Body of pancreas (tissue), 4 donors: Measurements from ENCODE around the gene SYTL1. TPM values are rescaled to one million over a fixed set of nuclear protein-coding genes. Genes with fewer than 3 reads are reported as not detected.

ENCODE experiments used
- ATAC-seq: fragments of 150-250 bp; one replicate; pipeline ENCODE4 v1.9.1; 2016
- DNase-seq, 4 donors: peaks; one replicate each; pipeline ENCODE4 v3.0.0-alpha.2; 2019
- H3K27ac ChIP-seq, 4 donors: fragments of 200-600 bp; sonication (generic); 1 replicate in 3 of 4; 2 replicates in 1 of 4; pipeline versions ENCODE4 v1.5.1 to v1.6.1; 2016 to 2019; ENCODE audit warnings: mild to moderate bottlenecking in 1 of 4, mixed read lengths in 1 of 4, moderate library complexity in 1 of 4
- H3K27me3 ChIP-seq, 2 donors: fragments of 200-600 bp; sonication (generic); one replicate each; pipeline ENCODE4 v1.6.0; 2016; ENCODE audit warnings: mild to moderate bottlenecking in 1 of 2
- H3K36me3 ChIP-seq, 2 donors: fragments of 200-600 bp; sonication (generic); replicated peaks in 1 of 2; 2 replicates each; pipeline ENCODE4 v1.5.1; 2016; ENCODE audit warnings: low read depth in 2 of 2; ENCODE audit not compliant: insufficient read depth in 1 of 2
- H3K4me1 ChIP-seq: fragments of 200-600 bp; sonication (generic); one replicate; pipeline ENCODE4 v1.6.0; 2016
- H3K4me3 ChIP-seq, 2 donors: fragments of 200-600 bp; sonication (generic); 1 replicate in 1 of 2; 2 replicates in 1 of 2; pipeline ENCODE4 v1.5.1; 2016 to 2019
- H3K9me3 ChIP-seq, 3 donors: fragments of 200-600 bp; sonication (generic); 1 replicate in 2 of 3; 2 replicates in 1 of 3; pipeline ENCODE4 v1.5.1; 2016
- POLR2A ChIP-seq, 3 donors: fragments of 450-650 bp; IDR thresholded peaks; one replicate each; pipeline ENCODE4 v1.6.1; 2016; ENCODE audit warnings: antibody characterized with exemption in 3 of 3, mild to moderate bottlenecking in 2 of 3
- WGBS, 2 donors: methylation state at CpG; one replicate each; pipeline ENCODE4 v1.1.5; 2017; 5-methylcytosine and 5-hydroxymethylcytosine counted together
- intact Hi-C: fragments of 100-400 bp; cut with DNase I; formaldehyde crosslinking; loops from one replicate; pipeline ENCODE4 v1.15.1; 2023
- total RNA-seq, 2 donors: library from RNA; depleted of rRNA; stranded (reverse); fragments of >200 nt; gene quantifications; one replicate each; pipeline ENCODE4 v1.1.0, GENCODE V29; 2016
- TF ChIP-seq, protein P1 (sequence below), 7 experiments: fragments of 450-650 bp in 4 of 7; fragments of 200-600 bp in 3 of 7; sonication (generic) in 3 of 7; IDR thresholded peaks; one replicate each; pipeline ENCODE4 v1.5.1; 2016 to 2019; ENCODE audit warnings: antibody characterized with exemption in 7 of 7

Gene SYTL1
- total RNA-seq, 2 donors from 2014 or later, result 107 to 129 TPM

DNA sequence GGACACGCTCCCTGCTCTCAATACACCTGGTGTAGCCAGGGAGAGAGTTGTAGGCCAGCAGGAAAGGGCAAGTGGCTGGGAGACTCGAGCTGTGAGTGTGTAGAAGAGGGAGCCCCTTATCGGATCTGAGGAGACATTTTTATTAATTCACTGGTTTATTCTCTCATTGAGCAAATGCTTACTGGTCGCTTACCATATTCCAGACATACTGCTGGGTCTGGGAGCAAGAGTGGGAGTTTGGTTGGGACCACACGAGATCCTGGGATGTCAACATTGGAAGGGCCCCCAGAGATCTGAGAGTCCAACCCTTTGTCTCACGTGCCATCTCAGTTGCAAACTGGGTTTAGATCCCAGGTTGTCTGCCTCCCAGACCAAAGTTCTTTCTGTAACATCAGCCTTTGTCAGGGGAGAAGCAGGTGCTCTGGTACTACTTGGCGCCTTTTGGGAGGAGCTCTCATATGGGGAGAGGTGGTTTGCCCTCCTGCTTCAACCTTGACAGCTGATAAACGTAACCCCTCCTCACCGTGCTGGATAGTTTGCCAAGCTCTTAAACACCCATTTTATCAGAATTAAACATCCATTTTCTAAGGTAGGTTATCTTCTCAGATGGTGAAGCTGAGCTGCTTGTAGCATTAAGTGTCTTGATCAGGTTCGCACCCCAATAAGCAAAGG lies 19.1 kb upstream of the SYTL1 start:
- TF ChIP-seq POLR2A (IDR thresholded peaks at IDR 0.05), result peak in 1 of 3 donors; percentile 17
- TF ChIP-seq, protein P1, sequence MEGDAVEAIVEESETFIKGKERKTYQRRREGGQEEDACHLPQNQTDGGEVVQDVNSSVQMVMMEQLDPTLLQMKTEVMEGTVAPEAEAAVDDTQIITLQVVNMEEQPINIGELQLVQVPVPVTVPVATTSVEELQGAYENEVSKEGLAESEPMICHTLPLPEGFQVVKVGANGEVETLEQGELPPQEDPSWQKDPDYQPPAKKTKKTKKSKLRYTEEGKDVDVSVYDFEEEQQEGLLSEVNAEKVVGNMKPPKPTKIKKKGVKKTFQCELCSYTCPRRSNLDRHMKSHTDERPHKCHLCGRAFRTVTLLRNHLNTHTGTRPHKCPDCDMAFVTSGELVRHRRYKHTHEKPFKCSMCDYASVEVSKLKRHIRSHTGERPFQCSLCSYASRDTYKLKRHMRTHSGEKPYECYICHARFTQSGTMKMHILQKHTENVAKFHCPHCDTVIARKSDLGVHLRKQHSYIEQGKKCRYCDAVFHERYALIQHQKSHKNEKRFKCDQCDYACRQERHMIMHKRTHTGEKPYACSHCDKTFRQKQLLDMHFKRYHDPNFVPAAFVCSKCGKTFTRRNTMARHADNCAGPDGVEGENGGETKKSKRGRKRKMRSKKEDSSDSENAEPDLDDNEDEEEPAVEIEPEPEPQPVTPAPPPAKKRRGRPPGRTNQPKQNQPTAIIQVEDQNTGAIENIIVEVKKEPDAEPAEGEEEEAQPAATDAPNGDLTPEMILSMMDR (IDR thresholded peaks at IDR 0.05), result no peak
- intact Hi-C loops, result no loop called here
- Histone ChIP-seq H3K27me3 (no peaks in the 10 kb centered on the region), H3K36me3 (peaks cover 0 to 3% of the 10 kb centered on the region in 2 donors), H3K4me3 (peak overlapping the region; percentile 69 to 88), H3K27ac (peak overlapping the region; percentile 66 to 88 (median 79)), H3K4me1 (peaks cover 23% of the 10 kb centered on the region), H3K9me3 (no peaks in the 10 kb centered on the region)
- 6 to 12% methylated on average over 7 to 10 of the region's 10 CpGs for WGBS, 2 donors
- ATAC-seq (no peak), DNase-seq (no peak)

GRCh38 chr1:27325286-27325685 lies 16.5 kb upstream of the SYTL1 start:
- Histone ChIP-seq H3K4me3 (no peak overlapping the region), H3K27ac (no peak overlapping the region), H3K36me3 (peaks cover 0 to 3% of the 10 kb centered on the region in 2 donors), H3K9me3 (no peaks in the 10 kb centered on the region), H3K27me3 (no peaks in the 10 kb centered on the region), H3K4me1 (peaks cover 23% of the 10 kb centered on the region)
- TF ChIP-seq, protein P1 (IDR thresholded peaks at IDR 0.05), result no peak
- TF ChIP-seq POLR2A (IDR thresholded peaks at IDR 0.05), result no peak
- intact Hi-C loops, result no loop called here
- no peak for DNase-seq
- WGBS, 2 donors, result 82 to 88% methylated on average over 8 to 15 of the region's 15 CpGs
- no peak for ATAC-seq

DNA sequence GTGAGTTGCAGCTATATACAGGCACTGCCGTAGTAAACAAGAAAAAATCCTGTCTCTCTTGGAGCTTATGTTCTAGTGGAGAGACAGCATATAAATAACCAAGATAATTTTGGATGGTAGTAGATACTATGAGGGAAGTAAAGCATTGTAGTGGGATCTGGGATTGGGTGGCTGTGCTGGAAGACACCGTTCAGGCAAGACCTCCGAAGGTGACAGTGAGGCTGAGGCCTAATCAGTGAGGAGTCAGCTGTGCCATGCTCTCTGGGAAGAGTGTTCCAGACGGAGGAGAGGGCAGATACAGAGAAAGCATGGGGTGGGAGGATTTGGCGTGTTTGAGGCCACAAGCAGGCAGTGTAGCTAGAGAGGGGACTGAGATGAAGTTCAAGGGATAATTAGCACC lies 13.9 kb upstream of the SYTL1 start:
- Histone ChIP-seq H3K36me3 (peaks cover 0 to 8% of the 10 kb centered on the region in 2 donors), H3K4me1 (peaks cover 14% of the 10 kb centered on the region), H3K9me3 (no peaks in the 10 kb centered on the region), H3K27me3 (no peaks in the 10 kb centered on the region), H3K4me3 (no peak overlapping the region), H3K27ac (no peak overlapping the region)
- intact Hi-C loops, result no loop called here
- DNase-seq, result no peak
- WGBS, 2 donors, result 81 to 82% methylated on average over 5 of the region's 5 CpGs
- no peak for ATAC-seq
- no peak for TF ChIP-seq POLR2A (IDR thresholded peaks at IDR 0.05)
- TF ChIP-seq, protein P1 (IDR thresholded peaks at IDR 0.05), result no peak

DNA sequence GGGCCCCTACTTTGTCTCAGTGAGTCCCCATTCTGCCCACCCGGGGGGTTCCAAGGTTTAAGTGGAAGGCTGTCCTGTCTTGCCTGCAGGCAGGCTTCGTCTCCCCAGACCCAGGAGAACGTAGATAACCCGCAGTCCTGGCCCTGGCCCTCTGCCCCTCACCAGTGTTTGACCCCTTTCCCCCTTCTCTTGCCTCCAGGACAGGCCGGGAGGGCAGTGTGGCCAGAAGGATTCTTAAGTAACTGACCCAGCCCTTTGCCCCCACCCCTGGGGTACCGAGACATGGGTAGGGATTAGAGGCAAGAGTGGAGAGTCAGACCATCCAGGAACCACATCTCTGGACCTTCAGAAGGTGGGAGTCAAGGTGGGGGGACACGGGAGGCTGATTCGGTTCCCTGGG lies 11.0 kb upstream of the SYTL1 start:
- Histone ChIP-seq H3K36me3 (peaks cover 0 to 21% of the 10 kb centered on the region in 2 donors), H3K27ac (no peak overlapping the region), H3K4me3 (no peak overlapping the region), H3K27me3 (no peaks in the 10 kb centered on the region), H3K9me3 (no peaks in the 10 kb centered on the region), H3K4me1 (peaks cover 5% of the 10 kb centered on the region)
- intact Hi-C loops, result no loop called here
- WGBS, 2 donors, result 81 to 83% methylated on average over 6 to 8 of the region's 8 CpGs
- TF ChIP-seq, protein P1 (IDR thresholded peaks at IDR 0.05), result no peak
- no peak for TF ChIP-seq POLR2A (IDR thresholded peaks at IDR 0.05)
- DNase-seq, result no peak
- ATAC-seq, result no peak

DNA sequence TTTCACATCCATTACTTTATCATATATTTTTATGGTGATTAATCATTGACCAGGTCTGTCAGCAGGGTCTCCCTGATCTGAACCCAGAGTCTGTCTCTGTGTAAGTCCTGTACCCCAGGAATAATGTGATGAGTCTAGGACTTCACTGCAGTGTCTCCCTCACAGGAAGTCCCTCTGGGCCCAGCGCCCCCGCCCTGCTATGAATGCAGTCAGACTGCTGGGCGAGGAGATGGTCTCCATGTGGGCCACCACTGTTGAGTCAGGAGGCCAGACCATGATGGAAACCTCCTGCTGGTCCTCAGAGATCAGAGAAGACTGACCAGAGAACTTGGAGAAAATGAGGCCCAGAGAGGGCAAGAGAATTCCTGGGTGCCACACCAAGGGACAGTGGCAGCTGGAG lies 10.4 kb upstream of the SYTL1 start:
- no peak overlapping the region for H3K4me3 ChIP-seq
- intact Hi-C loops, result no loop called here
- ATAC-seq (no peak), DNase-seq (no peak)
- no peak overlapping the region for H3K27ac ChIP-seq
- WGBS, 2 donors, result 80 to 91% methylated on average over 2 to 3 of the region's 3 CpGs
- no peaks in the 10 kb centered on the region for H3K4me1 ChIP-seq
- H3K27me3 ChIP-seq, result no peaks in the 10 kb centered on the region
- H3K9me3 ChIP-seq, result no peaks in the 10 kb centered on the region
- TF ChIP-seq POLR2A (IDR thresholded peaks at IDR 0.05), result no peak
- TF ChIP-seq, protein P1 (IDR thresholded peaks at IDR 0.05), result no peak
- H3K36me3 ChIP-seq, result peaks cover 0 to 21% of the 10 kb centered on the region in 2 donors
